ENCODE results near the gene PDZK1. TPM values are rescaled to one million over a fixed set of nuclear protein-coding genes. Genes with fewer than 3 reads are reported as not detected.
"Not testable (repeated sequence)": the region's sequence is repeated elsewhere in the genome, so short reads cannot be mapped to it uniquely, and the experiment has no call there.

Gene PDZK1
- polyA plus RNA-seq, 1 donor from 2014 or later: 0.88 TPM

DNA sequence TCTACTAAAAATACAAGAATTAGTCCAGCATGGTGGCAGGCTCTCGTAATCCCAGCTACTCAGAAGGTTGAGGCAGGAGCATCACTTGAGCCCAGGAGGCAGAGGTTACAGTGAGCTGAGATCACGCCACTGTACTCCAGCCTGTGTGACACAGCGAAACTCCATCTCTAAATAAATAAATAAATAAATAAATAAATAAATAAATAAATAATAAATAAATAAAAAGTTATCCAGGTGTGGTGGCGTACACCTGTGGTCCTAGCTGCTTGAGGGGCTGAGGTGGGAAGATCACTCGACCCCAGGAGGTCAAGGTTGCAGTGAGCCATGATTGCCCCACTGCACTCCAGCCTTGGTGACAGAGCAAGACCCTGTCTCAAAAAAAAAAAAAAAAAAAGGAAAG is 11.3 kb upstream of the PDZK1 start:
- H3K9ac ChIP-seq (ENCODE audit: low read length); H4K20me1 ChIP-seq (ENCODE audit: insufficient read depth); H3K4me3 ChIP-seq (ENCODE audit: low read length); H3K79me2 ChIP-seq (replicated peaks; ENCODE audit: insufficient read depth, low read length); H3F3A ChIP-seq (ENCODE audit: insufficient read depth, low read length, poor library complexity, severe bottlenecking); H3K9me3 ChIP-seq (ENCODE audit: low read length); H3K36me3 ChIP-seq (ENCODE audit: insufficient read depth, low read length); H3K27me3 ChIP-seq (ENCODE audit: insufficient read depth, low read depth, low read length); H3K4me2 ChIP-seq (ENCODE audit: low read length); H2AFZ ChIP-seq (ENCODE audit: low read depth, low read length); H3K9me2 ChIP-seq (ENCODE audit: insufficient read depth, low read length); H3K27ac ChIP-seq (ENCODE audit: low read length): not testable (repeated sequence)

DNA sequence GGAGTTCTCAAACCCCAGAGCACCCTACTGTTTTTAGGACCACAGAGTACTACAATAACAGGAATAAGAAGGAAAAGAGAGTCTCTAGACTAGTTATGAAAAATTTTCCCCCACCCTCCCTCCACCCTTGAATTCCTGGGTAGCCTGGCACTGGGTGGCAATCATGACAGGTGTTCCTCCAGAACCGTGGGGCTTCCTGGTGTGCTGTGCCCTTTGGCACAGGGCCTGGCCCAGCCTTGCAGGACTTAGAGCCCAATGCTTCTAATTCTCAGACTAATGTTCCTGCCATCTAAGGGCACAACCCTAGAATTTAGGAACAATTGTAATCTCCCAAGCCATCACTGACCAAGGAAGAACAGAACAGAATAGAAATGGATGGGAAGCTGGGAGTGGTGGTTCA is 10.7 kb upstream of the PDZK1 start:
- TF ChIP-seq SMC3 (conservative IDR thresholded peaks at IDR 0.05; ENCODE audit: poor library complexity) (no peak), RAD21 (conservative IDR thresholded peaks at IDR 0.05) (no peak), POLR2AphosphoS5 (IDR thresholded peaks at IDR 0.05) (no peak), EP300 (conservative IDR thresholded peaks at IDR 0.05; ENCODE audit: poor library complexity, severe bottlenecking) (no peak), EZH2 (IDR thresholded peaks at IDR 0.05; ENCODE audit: borderline replicate concordance, insufficient read depth, low read length, poor library complexity, severe bottlenecking) (no peak), TAF1 (IDR thresholded peaks at IDR 0.05; ENCODE audit: low read depth) (no peak), MXI1 (conservative IDR thresholded peaks at IDR 0.05; ENCODE audit: poor library complexity, severe bottlenecking) (no peak)
- TF ChIP-seq, protein P1, sequence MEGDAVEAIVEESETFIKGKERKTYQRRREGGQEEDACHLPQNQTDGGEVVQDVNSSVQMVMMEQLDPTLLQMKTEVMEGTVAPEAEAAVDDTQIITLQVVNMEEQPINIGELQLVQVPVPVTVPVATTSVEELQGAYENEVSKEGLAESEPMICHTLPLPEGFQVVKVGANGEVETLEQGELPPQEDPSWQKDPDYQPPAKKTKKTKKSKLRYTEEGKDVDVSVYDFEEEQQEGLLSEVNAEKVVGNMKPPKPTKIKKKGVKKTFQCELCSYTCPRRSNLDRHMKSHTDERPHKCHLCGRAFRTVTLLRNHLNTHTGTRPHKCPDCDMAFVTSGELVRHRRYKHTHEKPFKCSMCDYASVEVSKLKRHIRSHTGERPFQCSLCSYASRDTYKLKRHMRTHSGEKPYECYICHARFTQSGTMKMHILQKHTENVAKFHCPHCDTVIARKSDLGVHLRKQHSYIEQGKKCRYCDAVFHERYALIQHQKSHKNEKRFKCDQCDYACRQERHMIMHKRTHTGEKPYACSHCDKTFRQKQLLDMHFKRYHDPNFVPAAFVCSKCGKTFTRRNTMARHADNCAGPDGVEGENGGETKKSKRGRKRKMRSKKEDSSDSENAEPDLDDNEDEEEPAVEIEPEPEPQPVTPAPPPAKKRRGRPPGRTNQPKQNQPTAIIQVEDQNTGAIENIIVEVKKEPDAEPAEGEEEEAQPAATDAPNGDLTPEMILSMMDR (IDR thresholded peaks at IDR 0.05; ENCODE audit: poor library complexity, severe bottlenecking): no peak
- TF ChIP-seq, protein P2, sequence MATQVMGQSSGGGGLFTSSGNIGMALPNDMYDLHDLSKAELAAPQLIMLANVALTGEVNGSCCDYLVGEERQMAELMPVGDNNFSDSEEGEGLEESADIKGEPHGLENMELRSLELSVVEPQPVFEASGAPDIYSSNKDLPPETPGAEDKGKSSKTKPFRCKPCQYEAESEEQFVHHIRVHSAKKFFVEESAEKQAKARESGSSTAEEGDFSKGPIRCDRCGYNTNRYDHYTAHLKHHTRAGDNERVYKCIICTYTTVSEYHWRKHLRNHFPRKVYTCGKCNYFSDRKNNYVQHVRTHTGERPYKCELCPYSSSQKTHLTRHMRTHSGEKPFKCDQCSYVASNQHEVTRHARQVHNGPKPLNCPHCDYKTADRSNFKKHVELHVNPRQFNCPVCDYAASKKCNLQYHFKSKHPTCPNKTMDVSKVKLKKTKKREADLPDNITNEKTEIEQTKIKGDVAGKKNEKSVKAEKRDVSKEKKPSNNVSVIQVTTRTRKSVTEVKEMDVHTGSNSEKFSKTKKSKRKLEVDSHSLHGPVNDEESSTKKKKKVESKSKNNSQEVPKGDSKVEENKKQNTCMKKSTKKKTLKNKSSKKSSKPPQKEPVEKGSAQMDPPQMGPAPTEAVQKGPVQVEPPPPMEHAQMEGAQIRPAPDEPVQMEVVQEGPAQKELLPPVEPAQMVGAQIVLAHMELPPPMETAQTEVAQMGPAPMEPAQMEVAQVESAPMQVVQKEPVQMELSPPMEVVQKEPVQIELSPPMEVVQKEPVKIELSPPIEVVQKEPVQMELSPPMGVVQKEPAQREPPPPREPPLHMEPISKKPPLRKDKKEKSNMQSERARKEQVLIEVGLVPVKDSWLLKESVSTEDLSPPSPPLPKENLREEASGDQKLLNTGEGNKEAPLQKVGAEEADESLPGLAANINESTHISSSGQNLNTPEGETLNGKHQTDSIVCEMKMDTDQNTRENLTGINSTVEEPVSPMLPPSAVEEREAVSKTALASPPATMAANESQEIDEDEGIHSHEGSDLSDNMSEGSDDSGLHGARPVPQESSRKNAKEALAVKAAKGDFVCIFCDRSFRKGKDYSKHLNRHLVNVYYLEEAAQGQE (IDR thresholded peaks at IDR 0.05; ENCODE audit: borderline replicate concordance): no peak
- H3K27me3 ChIP-seq (ENCODE audit: insufficient read depth, low read depth, low read length): no peaks in the 10 kb centered on the region
- H3K9me3 ChIP-seq (ENCODE audit: low read length): no peaks in the 10 kb centered on the region
- H3K9me2 ChIP-seq (ENCODE audit: insufficient read depth, low read length): no peaks in the 10 kb centered on the region
- H3F3A ChIP-seq (ENCODE audit: insufficient read depth, low read length, poor library complexity, severe bottlenecking): no peaks in the 10 kb centered on the region
- H3K79me2 ChIP-seq (replicated peaks; ENCODE audit: insufficient read depth, low read length): no peaks in the 10 kb centered on the region
- no peak overlapping the region for H3K4me3 ChIP-seq (ENCODE audit: low read length)
- no peak overlapping the region for H3K9ac ChIP-seq (ENCODE audit: low read length)
- H3K36me3 ChIP-seq (ENCODE audit: insufficient read depth, low read length): no peaks in the 10 kb centered on the region
- no peak overlapping the region for H3K27ac ChIP-seq (ENCODE audit: low read length)
- H2AFZ ChIP-seq (ENCODE audit: low read depth, low read length): no peak overlapping the region
- H3K4me2 ChIP-seq (ENCODE audit: low read length): no peak overlapping the region
- no peaks in the 10 kb centered on the region for H4K20me1 ChIP-seq (ENCODE audit: insufficient read depth)
